PC-3 (cell line): ENCODE data around the gene SGMS1. TPM values are rescaled to one million over a fixed set of nuclear protein-coding genes. Genes with fewer than 3 reads are reported as not detected.

Source experiments
- ATAC-seq: fragments of 200-7000 bp; cut with Tn5 transposase; 2 replicates; pipeline ENCODE4 v1.9.1; 2020; ENCODE audit warnings: mild to moderate bottlenecking, moderate library complexity
- BruUV-seq: library from RNA; stranded (reverse); fragments of 400-500 nt; replicated peaks from 2 replicates; lab custom pipeline; 2021; lab: Mats Ljungman, UMichigan
- CTCF ChIA-PET: fragments of 300-600 bp; sonication (Branson Sonifier 250); formaldehyde crosslinking; loops from one replicate; lab custom pipeline; 2022; ENCODE audit warnings: antibody characterized with exemption; lab: Charles Lee
- POLR2A ChIA-PET: fragments of 300-600 bp; sonication (Branson Sonifier 250); formaldehyde crosslinking; loops from one replicate; lab custom pipeline; 2022; ENCODE audit warnings: antibody characterized with exemption; ENCODE audit not compliant: unreplicated experiment; lab: Charles Lee
- DNase-seq: peaks from one replicate; pipeline ENCODE4 v3.0.0-alpha.2; 2015
- H2AFZ ChIP-seq: fragments of 300-600 bp; sonication (generic); 2 replicates; pipeline ENCODE4 v1.6.0; 2016; ENCODE audit warnings: antibody characterized with exemption, low read length
- H3F3A ChIP-seq: fragments of 300-600 bp; sonication (generic); one replicate; pipeline ENCODE4 v1.6.0; 2017; ENCODE audit warnings: antibody characterized with exemption, low read length, control low read depth, mild to moderate bottlenecking; ENCODE audit not compliant: unreplicated experiment
- H3K27ac ChIP-seq: fragments of 300-600 bp; sonication (generic); 2 replicates; pipeline ENCODE4 v1.5.1; 2016; ENCODE audit warnings: mild to moderate bottlenecking, low read length
- H3K27me3 ChIP-seq: fragments of 300-600 bp; sonication (generic); 2 replicates; pipeline ENCODE4 v1.6.1; 2016; ENCODE audit warnings: low read length, mixed read lengths
- H3K36me3 ChIP-seq: fragments of 300-600 bp; sonication (generic); 2 replicates; pipeline ENCODE4 v1.6.1; 2016; ENCODE audit warnings: low read depth, mixed run types, low read length, mixed read lengths
- H3K4me1 ChIP-seq: fragments of 300-600 bp; sonication (generic); 2 replicates; pipeline ENCODE4 v1.5.1; 2016; ENCODE audit warnings: low read length; ENCODE audit not compliant: insufficient read depth
- H3K4me2 ChIP-seq: fragments of 300-600 bp; sonication (generic); 2 replicates; pipeline ENCODE4 v1.6.0; 2016; ENCODE audit warnings: low read length
- H3K4me3 ChIP-seq: fragments of 300-600 bp; sonication (generic); 2 replicates; pipeline ENCODE4 v1.5.1; 2016; ENCODE audit warnings: mild to moderate bottlenecking, low read length, mixed read lengths
- H3K79me2 ChIP-seq: fragments of 300-600 bp; sonication (generic); 2 replicates; pipeline ENCODE4 v1.6.1; 2017; ENCODE audit warnings: low read length, mixed read lengths
- H3K9ac ChIP-seq: fragments of 300-600 bp; sonication (generic); 2 replicates; pipeline ENCODE4 v1.6.0; 2016; ENCODE audit warnings: mild to moderate bottlenecking, low read length
- H3K9me2 ChIP-seq: fragments of 300-600 bp; sonication (generic); replicated peaks from 2 replicates; pipeline ENCODE4 v1.6.1; 2016; ENCODE audit warnings: mixed run types, low read length, mixed read lengths
- H3K9me3 ChIP-seq: fragments of 300-600 bp; sonication (generic); 2 replicates; pipeline ENCODE4 v1.6.1; 2016; ENCODE audit warnings: low read length, mixed read lengths
- H4K20me1 ChIP-seq: fragments of 300-600 bp; sonication (generic); 2 replicates; pipeline ENCODE4 v1.6.1; 2016; ENCODE audit warnings: low read length, mixed read lengths
- EZH2 ChIP-seq: fragments of 300-600 bp; sonication (generic); IDR thresholded peaks from one replicate; pipeline ENCODE4 v1.6.1; 2017; ENCODE audit warnings: antibody characterized with exemption, mild to moderate bottlenecking, low read length; ENCODE audit not compliant: unreplicated experiment
- EZH2phosphoT487 ChIP-seq: fragments of 300-600 bp; sonication (generic); IDR thresholded peaks from 2 replicates; pipeline ENCODE4 v1.6.1; 2018; ENCODE audit warnings: mild to moderate bottlenecking, antibody characterized with exemption, low read length, borderline replicate concordance
- intact Hi-C: fragments of 100-400 bp; cut with micrococcal nuclease; formaldehyde crosslinking; loops from 2 replicates; pipeline ENCODE4 v1.9.0; 2023
- total RNA-seq: library from RNA; depleted of rRNA; stranded (reverse); fragments of >200 nt; gene quantifications from 2 replicates; pipeline ENCODE4 v1.2.3, GENCODE V29; 2014
- TF ChIP-seq, protein P1 (sequence below): fragments of 300-600 bp; sonication (generic); conservative IDR thresholded peaks from 2 replicates; pipeline ENCODE4 v1.5.1; 2017; ENCODE audit warnings: antibody characterized with exemption, low read depth, mild to moderate bottlenecking, low read length

The SGMS1 gene
- total RNA-seq, 1 experiment from 2014 or later = 61.4 TPM

GRCh38 chr10:50544095-50544856 lies 79.5 kb downstream of the SGMS1 start:
- TF ChIP-seq EZH2phosphoT487 (no peak), EZH2 (no peak)
- TF ChIP-seq, protein P1, sequence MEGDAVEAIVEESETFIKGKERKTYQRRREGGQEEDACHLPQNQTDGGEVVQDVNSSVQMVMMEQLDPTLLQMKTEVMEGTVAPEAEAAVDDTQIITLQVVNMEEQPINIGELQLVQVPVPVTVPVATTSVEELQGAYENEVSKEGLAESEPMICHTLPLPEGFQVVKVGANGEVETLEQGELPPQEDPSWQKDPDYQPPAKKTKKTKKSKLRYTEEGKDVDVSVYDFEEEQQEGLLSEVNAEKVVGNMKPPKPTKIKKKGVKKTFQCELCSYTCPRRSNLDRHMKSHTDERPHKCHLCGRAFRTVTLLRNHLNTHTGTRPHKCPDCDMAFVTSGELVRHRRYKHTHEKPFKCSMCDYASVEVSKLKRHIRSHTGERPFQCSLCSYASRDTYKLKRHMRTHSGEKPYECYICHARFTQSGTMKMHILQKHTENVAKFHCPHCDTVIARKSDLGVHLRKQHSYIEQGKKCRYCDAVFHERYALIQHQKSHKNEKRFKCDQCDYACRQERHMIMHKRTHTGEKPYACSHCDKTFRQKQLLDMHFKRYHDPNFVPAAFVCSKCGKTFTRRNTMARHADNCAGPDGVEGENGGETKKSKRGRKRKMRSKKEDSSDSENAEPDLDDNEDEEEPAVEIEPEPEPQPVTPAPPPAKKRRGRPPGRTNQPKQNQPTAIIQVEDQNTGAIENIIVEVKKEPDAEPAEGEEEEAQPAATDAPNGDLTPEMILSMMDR = no peak
- Histone ChIP-seq H3F3A (no peaks in the 10 kb centered on the region), H2AFZ (no peak overlapping the region), H3K9ac (no peak overlapping the region), H3K27me3 (no peaks in the 10 kb centered on the region), H3K9me2 (no peaks in the 10 kb centered on the region), H3K27ac (no peak overlapping the region), H3K4me2 (no peak overlapping the region), H4K20me1 (no peaks in the 10 kb centered on the region), H3K79me2 (0 out of 2 replicates have a peak, but pooled peaks cover 5% of the 10 kb centered on the region), H3K36me3 (no peaks in the 10 kb centered on the region), H3K9me3 (no peaks in the 10 kb centered on the region), H3K4me3 (no peak overlapping the region), H3K4me1 (no peaks in the 10 kb centered on the region)
- intact Hi-C loops = no loop called here
- ChIA-PET POLR2A (no interaction called here), CTCF (no interaction called here)
- ATAC-seq (peak; percentile 31; the same call in 1 of the 2 replicates), DNase-seq (no peak)
- no TSS peak for BruUV-seq

- POLR2A ChIA-PET = interaction anchor here (0.6 kb wide), 1 partner anchor 72 kb away, joined by 4 read pairs; no protein-coding TSS in a partner anchor
These were observed 80.9 kb downstream of the SGMS1 start for GRCh38 chr10:50542871-50543270.

More at GRCh38 chr10:50542871-50543270, 80.9 kb downstream of the SGMS1 start:
- H3K9me2 ChIP-seq = no peaks in the 10 kb centered on the region
- H2AFZ ChIP-seq = no peak overlapping the region
- no peak overlapping the region for H3K4me3 ChIP-seq
- no peaks in the 10 kb centered on the region for H3K4me1 ChIP-seq
- no peak overlapping the region for H3K27ac ChIP-seq
- no peaks in the 10 kb centered on the region for H3K9me3 ChIP-seq
- intact Hi-C loops = no loop called here
- H3K27me3 ChIP-seq = no peaks in the 10 kb centered on the region
- 0 out of 2 replicates have a peak, but pooled peaks cover 4% of the 10 kb centered on the region for H3K79me2 ChIP-seq
- CTCF ChIA-PET = no interaction called here
- ATAC-seq (no peak), DNase-seq (no peak)
- H4K20me1 ChIP-seq = no peaks in the 10 kb centered on the region
- TF ChIP-seq, protein P1 = no peak
- TF ChIP-seq EZH2phosphoT487 = no peak
- no peak for TF ChIP-seq EZH2
- BruUV-seq = no TSS peak
- no peak overlapping the region for H3K4me2 ChIP-seq
- H3K36me3 ChIP-seq = no peaks in the 10 kb centered on the region
- H3K9ac ChIP-seq = no peak overlapping the region
- no peaks in the 10 kb centered on the region for H3F3A ChIP-seq
